Measurements from ENCODE around the gene UHRF2. TPM values are rescaled to one million over a fixed set of nuclear protein-coding genes. Genes with fewer than 3 reads are reported as not detected.

UHRF2 gene
- total and polyA plus RNA-seq, 2 of the 4 experiments (the other 2 are of a cell fraction), result 27.6 to 37.3 TPM

DNA sequence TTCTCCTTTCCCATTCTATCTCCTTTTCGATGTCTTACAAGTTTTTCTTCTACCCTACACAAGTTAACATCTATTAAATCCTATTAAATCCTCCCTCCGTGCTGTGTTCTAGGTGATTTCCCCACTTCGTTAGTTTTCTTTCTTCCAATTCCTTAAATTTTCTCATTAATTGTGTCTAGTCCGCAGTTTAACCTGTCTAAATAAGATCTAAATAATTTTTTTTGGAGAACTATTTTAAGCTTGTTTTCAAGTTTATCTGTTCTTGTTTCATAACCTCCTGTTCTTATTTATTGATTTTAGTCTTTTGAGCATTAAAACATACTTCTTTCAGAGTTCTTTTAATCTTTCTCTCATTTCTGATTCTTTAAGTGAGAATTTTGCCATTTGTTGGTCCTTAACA lies 109.3 kb downstream of the UHRF2 start:
- no peak overlapping the region for H4K5ac ChIP-seq (ENCODE audit: low read depth, low read length)
- BruUV-seq (replicated peaks), result no TSS peak
- H3K4me3 ChIP-seq (ENCODE audit: insufficient read depth, low read depth, low read length), result no peak overlapping the region
- peaks cover 2% of the 10 kb centered on the region for H3K36me3 ChIP-seq (ENCODE audit: control insufficient read depth, insufficient read depth, low read length)
- no peak overlapping the region for H2BK5ac ChIP-seq (ENCODE audit: low read depth, low read length, poor library complexity, severe bottlenecking)
- H3K27ac ChIP-seq (ENCODE audit: insufficient read depth, low read length), result no peak overlapping the region
- no peak overlapping the region for H3K56ac ChIP-seq (ENCODE audit: extremely low read depth, insufficient read depth, low read length)
- no peaks in the 10 kb centered on the region for H4K20me1 ChIP-seq (ENCODE audit: insufficient read depth, low read length)
- no peak overlapping the region for H3K18ac ChIP-seq (ENCODE audit: low read depth, low read length)
- no peak overlapping the region for H2BK120ac ChIP-seq (ENCODE audit: low read depth, low read length)
- TF ChIP-seq MAFK (IDR thresholded peaks at IDR 0.05; ENCODE audit: low read depth, low read length) (no peak), RCOR1 (IDR thresholded peaks at IDR 0.05; ENCODE audit: insufficient replicate concordance, low read length) (no peak)
- H3K9me3 ChIP-seq (ENCODE audit: control insufficient read depth, insufficient read depth, low read length), result no peaks in the 10 kb centered on the region
- no peak overlapping the region for H3K14ac ChIP-seq (replicated peaks; ENCODE audit: low read depth, low read length)
- no peak overlapping the region for H2BK15ac ChIP-seq (ENCODE audit: low read depth, low read length)
- H3K79me1 ChIP-seq (ENCODE audit: low read depth in 1 of 2, low read length in 2 of 2), result no peaks in the 10 kb centered on the region
- no peak overlapping the region for H3K4me2 ChIP-seq (ENCODE audit: low read depth, low read length)
- H3K23ac ChIP-seq (ENCODE audit: low read depth, low read length), result no peak overlapping the region
- in situ Hi-C loops (cut with MboI; ENCODE audit: low sequenced_read_pairs), result no loop called here
- no peak overlapping the region for H2AK9ac ChIP-seq (replicated peaks; ENCODE audit: low read depth, low read length, poor library complexity)
- CTCF ChIA-PET, result interaction anchor here (0.6 kb wide), 1 partner anchor 60 kb away, joined by 4 read pairs; no protein-coding TSS in a partner anchor
- no peak overlapping the region for H2AK5ac ChIP-seq (ENCODE audit: low read depth, low read length)
- no peak overlapping the region for H3K9ac ChIP-seq (ENCODE audit: low read depth, low read length)
- POLR2A ChIA-PET (ENCODE audit: unreplicated experiment), result no interaction called here
- no peak overlapping the region for H2BK20ac ChIP-seq (ENCODE audit: low read depth, low read length)
- 100% methylated on average over 1 of the region's 4 CpGs; no CpG with 5 or more reads in 1 of the 2 experiments for WGBS, 2 experiments (ENCODE audit: extremely low coverage in 2 of 2, insufficient read length in 1 of 2)
- no peak overlapping the region for H4K91ac ChIP-seq (ENCODE audit: insufficient read depth, low read depth, low read length)
- ATAC-seq (ENCODE audit: low read depth) (no peak), DNase-seq (no peak)
- H3K27me3 ChIP-seq (ENCODE audit: control insufficient read depth, insufficient read depth, low read length), result no peaks in the 10 kb centered on the region
- dilution Hi-C loops (cut with HindIII; ENCODE audit: low sequenced_read_pairs, unreplicated experiment), result no loop called here
- H3K9me1 ChIP-seq (ENCODE audit: insufficient read depth, low read length), result peaks cover 8% of the 10 kb centered on the region; the same call in 1 of the 2 replicates
- no peak overlapping the region for H4K8ac ChIP-seq (ENCODE audit: low read depth in 2 of 2, low read length in 2 of 2)
- no peak overlapping the region for H3K4ac ChIP-seq (ENCODE audit: low read depth, low read length)
- intact Hi-C loops (cut with micrococcal nuclease), result no loop called here
- peaks cover 3% of the 10 kb centered on the region; the same call in 1 of the 2 replicates for H3K4me1 ChIP-seq (ENCODE audit: control insufficient read depth, insufficient read depth, low read length)
- no peak overlapping the region for H2AFZ ChIP-seq (replicated peaks; ENCODE audit: low read length, poor library complexity)
